Erythroblast (primary cell): ENCODE results near the gene ZG16.

Experiments used
- GATA1 ChIP-seq: IDR thresholded peaks from 2 replicates; pipeline ENCODE4 v1.6.1; 2011; ENCODE audit warnings: low read depth, mild to moderate bottlenecking, control low read depth, low read length, moderate library complexity
- POLR2A ChIP-seq: IDR thresholded peaks from 2 replicates; pipeline ENCODE4 v1.6.1; 2011; ENCODE audit warnings: mild to moderate bottlenecking, low read length

DNA sequence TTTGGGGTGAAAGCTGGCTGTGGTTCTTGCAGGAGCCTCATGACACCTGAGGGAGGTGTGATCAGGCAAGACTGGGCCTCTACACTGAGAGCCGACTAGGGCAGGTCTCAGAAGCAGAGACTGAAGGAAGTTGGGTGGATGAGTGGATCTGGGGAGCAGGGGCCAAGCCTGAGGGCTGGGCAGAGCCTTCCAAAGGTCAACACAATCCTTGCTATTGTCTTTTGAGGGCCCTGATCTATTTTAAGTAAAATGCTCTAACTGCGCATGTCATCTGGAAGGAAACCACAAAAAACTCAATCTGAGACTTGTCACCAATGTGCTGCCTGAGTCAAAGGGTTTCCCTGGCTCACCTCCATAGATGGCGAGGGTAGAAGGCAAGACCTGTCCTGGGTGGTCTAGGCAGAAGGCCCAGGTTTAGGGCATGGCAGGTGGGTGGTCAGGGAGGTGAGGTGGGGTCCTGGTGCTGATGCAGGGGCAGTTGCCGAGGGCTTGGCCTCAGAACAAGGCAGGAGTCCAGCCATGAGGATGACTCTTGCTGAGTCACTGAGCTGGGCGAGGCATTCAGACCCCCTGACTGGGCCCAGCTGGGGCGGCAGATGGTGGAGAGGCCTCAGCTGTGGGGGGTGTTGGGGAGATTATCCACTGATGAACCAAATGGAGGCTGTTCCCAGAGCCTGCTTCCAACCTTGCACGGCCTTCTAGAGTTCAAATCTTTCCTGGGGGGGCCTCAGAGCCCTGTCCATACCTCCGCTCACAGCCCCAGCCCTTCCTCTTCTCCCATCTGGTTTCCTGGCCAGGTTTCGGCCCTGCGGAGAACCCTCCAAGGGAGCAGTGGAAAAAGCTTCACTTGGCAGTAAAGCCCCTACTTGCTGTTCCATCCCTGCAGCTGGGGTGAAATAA lies 47.3 kb downstream of the ZG16 start:
- TF ChIP-seq POLR2A (no peak), GATA1 (no peak)
